Erythroblast (primary cell): ENCODE results near the gene LRMDA.

Experiments used
- DNase-seq, 2 experiments: peaks; one replicate each; lab custom pipeline; 2025; lab: John Stamatoyannopoulos, UW
- GATA1 ChIP-seq: IDR thresholded peaks from 2 replicates; pipeline ENCODE4 v1.6.1; 2011; ENCODE audit warnings: low read depth, mild to moderate bottlenecking, control low read depth, low read length, moderate library complexity
- POLR2A ChIP-seq: IDR thresholded peaks from 2 replicates; pipeline ENCODE4 v1.6.1; 2011; ENCODE audit warnings: mild to moderate bottlenecking, low read length

The LRMDA gene

GRCh38 chr10:76317078-76317477 lies 885.7 kb downstream of the LRMDA start:
- no peak for TF ChIP-seq GATA1
- TF ChIP-seq POLR2A, result no peak
- no peak for DNase-seq

GRCh38 chr10:76318211-76318610 lies 886.8 kb downstream of the LRMDA start:
- TF ChIP-seq POLR2A (no peak), GATA1 (no peak)
- DNase-seq, result no peak

GRCh38 chr10:76319661-76320060 lies 888.2 kb downstream of the LRMDA start:
- no peak for TF ChIP-seq GATA1
- no peak for TF ChIP-seq POLR2A
- DNase-seq, result no peak

GRCh38 chr10:76324283-76324682 lies 892.9 kb downstream of the LRMDA start:
- no peak for DNase-seq
- TF ChIP-seq GATA1, result no peak
- no peak for TF ChIP-seq POLR2A

GRCh38 chr10:76327441-76327840 lies 896.0 kb downstream of the LRMDA start:
- TF ChIP-seq GATA1 (no peak), POLR2A (no peak)

GRCh38 chr10:76328348-76328747 lies 896.9 kb downstream of the LRMDA start:
- DNase-seq, result no peak
- TF ChIP-seq POLR2A (no peak), GATA1 (no peak)

More at GRCh38 chr10:76327441-76327840, 896.0 kb downstream of the LRMDA start:
- no peak for DNase-seq

- DNase-seq, result no peak
- TF ChIP-seq POLR2A (no peak), GATA1 (no peak)
Observed at GRCh38 chr10:76329891-76330575, 898.6 kb downstream of the LRMDA start.

GRCh38 chr10:76331742-76332141 lies 900.3 kb downstream of the LRMDA start:
- no peak for DNase-seq
- TF ChIP-seq GATA1, result no peak
- no peak for TF ChIP-seq POLR2A

- DNase-seq, result no peak
Observed at GRCh38 chr10:76333326-76333725, 901.9 kb downstream of the LRMDA start.

GRCh38 chr10:76333796-76334195 lies 902.4 kb downstream of the LRMDA start:
- TF ChIP-seq POLR2A, result no peak
- no peak for TF ChIP-seq GATA1
- no peak for DNase-seq

More at GRCh38 chr10:76333326-76333725, 901.9 kb downstream of the LRMDA start:
- TF ChIP-seq POLR2A (no peak), GATA1 (no peak)

GRCh38 chr10:76334255-76334654 lies 902.8 kb downstream of the LRMDA start:
- TF ChIP-seq GATA1, result no peak
- no peak for TF ChIP-seq POLR2A
- DNase-seq, result no peak

GRCh38 chr10:76336213-76336963 lies 905.0 kb downstream of the LRMDA start:
- TF ChIP-seq POLR2A (no peak), GATA1 (no peak)
- no peak for DNase-seq

GRCh38 chr10:76337641-76338040 lies 906.2 kb downstream of the LRMDA start:
- TF ChIP-seq GATA1 (no peak), POLR2A (no peak)
- no peak for DNase-seq

- TF ChIP-seq GATA1 (no peak), POLR2A (no peak)
- no peak for DNase-seq
Observed at GRCh38 chr10:76338187-76338586, 906.8 kb downstream of the LRMDA start.
